ENCODE measurements around the gene RNLS. TPM values are rescaled to one million over a fixed set of nuclear protein-coding genes. Genes with fewer than 3 reads are reported as not detected.
"Not testable (repeated sequence)": the region's sequence is repeated elsewhere in the genome, so short reads cannot be mapped to it uniquely, and the experiment has no call there.

RNLS gene
- polyA plus RNA-seq, 3 donors from 2014 or later: 4.8 to 7.0 (median 6.4) TPM

- Mint-ChIP-seq H3K27ac (no peak overlapping the region), H3K27me3 (ENCODE audit: low read depth in 3 of 3) (peaks cover 2 to 6% (median 6%) of the 10 kb centered on the region in 3 donors), H3K9me3 (peaks cover 7 to 27% (median 24%) of the 10 kb centered on the region in 6 donors), H3K4me3 (no peak overlapping the region), H3K36me3 (peaks cover 0 to 8% (median 7%) of the 10 kb centered on the region in 3 donors), H3K4me1 (no peaks in the 10 kb centered on the region)
- DNase-seq: no peak
These were observed 260.6 kb downstream of the RNLS start for GRCh38 chr10:88322324-88323063.

GRCh38 chr10:88319960-88320517 lies 263.1 kb downstream of the RNLS start:
- Mint-ChIP-seq H3K4me3 (no peak overlapping the region), H3K9me3 (peaks cover 9 to 27% (median 24%) of the 10 kb centered on the region in 6 donors), H3K27ac (no peak overlapping the region), H3K4me1 (no peaks in the 10 kb centered on the region), H3K36me3 (peaks cover 0 to 8% (median 7%) of the 10 kb centered on the region in 3 donors), H3K27me3 (ENCODE audit: low read depth in 3 of 3) (peaks cover 2 to 6% (median 4%) of the 10 kb centered on the region in 3 donors)
- no peak for DNase-seq

- Mint-ChIP-seq H3K9me3 (peaks cover 9 to 27% (median 24%) of the 10 kb centered on the region in 6 donors), H3K4me1 (no peaks in the 10 kb centered on the region), H3K36me3 (peaks cover 0 to 8% (median 7%) of the 10 kb centered on the region in 3 donors), H3K4me3 (no peak overlapping the region), H3K27me3 (ENCODE audit: low read depth in 3 of 3) (peaks cover 4 to 6% (median 4%) of the 10 kb centered on the region in 3 donors), H3K27ac (no peak overlapping the region)
- DNase-seq: no peak
These were observed 264.3 kb downstream of the RNLS start for GRCh38 chr10:88318803-88319202.

GRCh38 chr10:88317099-88317498 lies 266.0 kb downstream of the RNLS start:
- no peak for DNase-seq
- Mint-ChIP-seq H3K36me3 (peaks cover 3 to 8% (median 7%) of the 10 kb centered on the region in 3 donors), H3K4me1 (no peaks in the 10 kb centered on the region), H3K27ac (no peak overlapping the region), H3K4me3 (no peak overlapping the region), H3K9me3 (peaks cover 9 to 27% (median 24%) of the 10 kb centered on the region in 6 donors), H3K27me3 (ENCODE audit: low read depth in 3 of 3) (peaks cover 4 to 5% (median 4%) of the 10 kb centered on the region in 3 donors)

DNA sequence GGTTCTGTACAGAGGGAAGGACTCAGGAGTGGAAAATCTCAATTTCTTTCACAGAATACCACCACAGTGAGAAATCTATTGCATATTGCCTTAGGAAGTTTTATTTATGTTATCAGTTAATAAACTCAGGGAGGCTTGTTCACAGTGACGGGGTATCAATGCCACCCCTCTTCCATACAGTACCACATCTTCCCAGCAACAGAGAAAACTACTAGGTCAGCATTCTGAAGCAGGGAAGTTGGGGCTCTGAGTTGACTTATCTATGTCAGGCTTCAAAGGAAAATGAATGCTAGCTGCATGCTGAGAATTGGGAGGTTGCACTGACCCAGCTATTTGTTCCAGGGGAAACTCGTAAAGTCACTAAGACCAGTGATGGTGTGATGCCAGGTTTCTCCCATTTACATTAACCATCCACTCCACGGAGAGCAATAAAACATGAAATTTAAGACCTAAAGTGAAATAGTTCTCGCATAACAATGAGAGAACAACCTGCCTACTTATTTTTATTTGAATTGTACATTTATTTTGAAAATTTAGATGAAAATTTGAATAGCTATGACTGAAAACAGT lies 266.7 kb downstream of the RNLS start:
- Mint-ChIP-seq H3K9me3 (peaks cover 9 to 27% (median 24%) of the 10 kb centered on the region in 6 donors), H3K4me1 (no peaks in the 10 kb centered on the region), H3K27me3 (ENCODE audit: low read depth in 3 of 3) (peaks cover 6 to 7% (median 7%) of the 10 kb centered on the region in 3 donors), H3K4me3 (no peak overlapping the region), H3K36me3 (peaks cover 4 to 8% (median 7%) of the 10 kb centered on the region in 3 donors), H3K27ac (no peak overlapping the region)
- DNase-seq: no peak

DNA sequence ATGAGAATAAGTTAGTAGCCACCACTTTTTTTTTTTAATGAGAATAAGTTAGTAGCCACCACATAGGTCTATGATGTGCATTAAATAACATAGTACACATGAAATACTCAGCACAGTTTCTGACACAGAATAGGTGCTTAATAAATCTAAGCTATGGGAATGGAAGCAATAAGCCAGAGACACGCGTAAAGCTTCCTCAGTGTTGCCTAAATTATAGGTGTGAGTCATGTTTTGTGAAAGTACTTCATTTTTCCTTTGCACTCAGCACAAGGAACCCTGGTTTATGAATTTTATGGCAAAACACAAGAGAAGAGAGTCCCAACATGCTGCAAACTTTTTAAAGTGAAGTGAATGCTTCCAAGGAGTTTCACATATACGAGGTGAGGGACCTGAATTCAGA lies 267.4 kb downstream of the RNLS start:
- Mint-ChIP-seq H3K4me1 (no peaks in the 10 kb centered on the region), H3K36me3 (peaks cover 0 to 8% (median 7%) of the 10 kb centered on the region in 3 donors), H3K9me3 (peaks cover 9 to 23% (median 19%) of the 10 kb centered on the region in 6 donors), H3K27me3 (ENCODE audit: low read depth in 3 of 3) (peaks cover 5 to 8% (median 7%) of the 10 kb centered on the region in 3 donors), H3K4me3 (no peak overlapping the region), H3K27ac (no peak overlapping the region)
- no peak for DNase-seq

DNA sequence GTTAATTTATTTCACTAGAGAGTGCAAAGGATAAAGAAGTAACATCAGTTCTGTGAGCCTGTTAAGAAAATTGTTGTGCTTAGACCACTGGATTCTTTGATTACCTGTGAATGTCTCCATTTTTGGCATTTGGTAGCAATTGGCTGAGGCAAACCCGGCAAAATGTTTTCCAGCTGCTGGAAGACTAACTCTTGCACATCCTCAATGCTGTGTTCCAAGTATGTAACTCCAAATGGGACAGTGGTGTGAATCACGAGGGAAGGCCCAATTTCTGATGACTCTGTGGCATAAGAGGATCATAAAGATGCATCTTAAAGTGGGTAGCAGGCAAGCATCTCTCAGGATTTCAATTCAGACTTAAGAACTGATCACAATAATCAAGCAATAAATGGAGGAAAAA lies 268.8 kb downstream of the RNLS start:
- no peaks in the 10 kb centered on the region for H3K4me1 Mint-ChIP-seq
- peaks cover 3 to 7% (median 6%) of the 10 kb centered on the region in 3 donors for H3K27me3 Mint-ChIP-seq (ENCODE audit: low read depth in 3 of 3)
- no peak for DNase-seq
- no peak overlapping the region for H3K27ac Mint-ChIP-seq
- no peak overlapping the region for H3K4me3 Mint-ChIP-seq
- peaks cover 0 to 7% (median 4%) of the 10 kb centered on the region in 3 donors for H3K36me3 Mint-ChIP-seq
- peaks cover 6 to 9% (median 7%) of the 10 kb centered on the region in 6 donors for H3K9me3 Mint-ChIP-seq

DNA sequence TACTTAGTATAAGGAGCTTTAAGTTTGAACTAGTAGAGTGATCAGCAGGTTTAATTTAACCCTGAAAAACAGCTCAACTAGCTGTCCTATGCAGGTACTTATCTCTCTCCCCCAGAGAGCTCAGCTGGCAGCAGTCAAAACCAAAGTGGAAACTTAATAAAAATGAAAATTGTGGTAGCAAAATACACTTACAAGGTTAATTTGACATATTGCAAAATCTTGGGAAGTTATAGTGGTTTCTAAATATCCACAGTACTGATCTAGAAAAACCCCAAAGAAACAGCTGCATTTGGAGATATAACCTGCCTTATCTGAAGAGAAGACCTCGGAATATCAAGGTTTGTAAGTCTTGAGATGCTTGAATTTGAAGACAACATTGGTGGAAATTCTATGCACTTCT lies 269.2 kb downstream of the RNLS start:
- H3K9me3 Mint-ChIP-seq: peaks cover 2 to 6% (median 3%) of the 10 kb centered on the region in 6 donors
- no peak overlapping the region for H3K4me3 Mint-ChIP-seq
- H3K36me3 Mint-ChIP-seq: peaks cover 0 to 7% (median under 1%) of the 10 kb centered on the region in 3 donors
- H3K27me3 Mint-ChIP-seq (ENCODE audit: low read depth in 3 of 3): peaks cover 2 to 6% (median 5%) of the 10 kb centered on the region in 3 donors
- no peak for DNase-seq
- H3K4me1 Mint-ChIP-seq: no peaks in the 10 kb centered on the region
- peak overlapping the region in 1 of 6 donors; percentile 25 for H3K27ac Mint-ChIP-seq

GRCh38 chr10:88312855-88313254 lies 270.3 kb downstream of the RNLS start:
- no peak overlapping the region for H3K4me3 Mint-ChIP-seq
- H3K27me3 Mint-ChIP-seq (ENCODE audit: low read depth in 3 of 3): peaks cover 2 to 4% (median 4%) of the 10 kb centered on the region in 3 donors
- no peak for DNase-seq
- H3K9me3 Mint-ChIP-seq: peaks cover 0 to 5% (median 0%) of the 10 kb centered on the region in 6 donors
- H3K4me1 Mint-ChIP-seq: no peaks in the 10 kb centered on the region
- no peak overlapping the region for H3K27ac Mint-ChIP-seq
- H3K36me3 Mint-ChIP-seq: peaks cover 0 to 7% (median 0%) of the 10 kb centered on the region in 3 donors

- peaks cover 2 to 4% (median 4%) of the 10 kb centered on the region in 3 donors for H3K27me3 Mint-ChIP-seq (ENCODE audit: low read depth in 3 of 3)
- peaks cover 0 to 3% (median 0%) of the 10 kb centered on the region in 6 donors for H3K9me3 Mint-ChIP-seq
- H3K4me1 Mint-ChIP-seq: no peaks in the 10 kb centered on the region
- peaks cover 0 to 7% (median 0%) of the 10 kb centered on the region in 3 donors for H3K36me3 Mint-ChIP-seq
- no peak overlapping the region for H3K27ac Mint-ChIP-seq
- H3K4me3 Mint-ChIP-seq: no peak overlapping the region
- DNase-seq: no peak
These were observed 271.9 kb downstream of the RNLS start for GRCh38 chr10:88311264-88311663.

DNA sequence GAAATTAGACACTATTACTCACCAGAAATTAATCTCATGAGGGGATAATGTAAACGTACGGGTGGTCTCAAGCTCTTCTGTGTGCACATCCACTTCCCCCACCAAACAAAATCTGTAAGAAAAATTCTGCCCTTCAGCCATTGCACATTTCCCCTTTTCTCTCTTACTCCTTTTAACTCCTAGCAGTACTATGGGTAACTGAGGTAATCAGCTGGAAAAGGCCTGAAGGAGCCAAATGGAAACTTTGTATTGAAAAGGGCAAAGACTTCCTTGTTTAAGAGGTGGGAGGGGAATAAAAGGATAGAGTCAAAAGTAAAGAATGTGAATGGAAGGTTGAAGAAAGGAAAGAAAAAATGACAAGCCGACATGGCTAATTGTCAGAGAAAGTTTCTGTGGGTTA lies 273.8 kb downstream of the RNLS start:
- H3K9me3 Mint-ChIP-seq: peaks cover 0 to 3% (median 0%) of the 10 kb centered on the region in 6 donors
- DNase-seq: no peak
- no peaks in the 10 kb centered on the region for H3K4me1 Mint-ChIP-seq
- H3K36me3 Mint-ChIP-seq: peaks cover 0 to 7% (median 0%) of the 10 kb centered on the region in 3 donors
- H3K27me3 Mint-ChIP-seq (ENCODE audit: low read depth in 3 of 3): peaks cover 2 to 4% (median 2%) of the 10 kb centered on the region in 3 donors
- H3K4me3 Mint-ChIP-seq: no peak overlapping the region
- H3K27ac Mint-ChIP-seq: no peak overlapping the region

GRCh38 chr10:88308361-88308760 lies 274.8 kb downstream of the RNLS start:
- not testable (repeated sequence) for H3K4me1 Mint-ChIP-seq; H3K36me3 Mint-ChIP-seq; H3K27me3 Mint-ChIP-seq (ENCODE audit: low read depth in 3 of 3); DNase-seq; H3K4me3 Mint-ChIP-seq; H3K27ac Mint-ChIP-seq; H3K9me3 Mint-ChIP-seq

GRCh38 chr10:88299787-88300186 lies 283.3 kb downstream of the RNLS start:
- Mint-ChIP-seq H3K4me3 (no peak overlapping the region), H3K27ac (no peak overlapping the region), H3K9me3 (no peaks in the 10 kb centered on the region), H3K27me3 (ENCODE audit: low read depth in 3 of 3) (peaks cover 0 to 2% (median 2%) of the 10 kb centered on the region in 3 donors), H3K36me3 (no peaks in the 10 kb centered on the region), H3K4me1 (no peaks in the 10 kb centered on the region)
- DNase-seq: no peak

DNA sequence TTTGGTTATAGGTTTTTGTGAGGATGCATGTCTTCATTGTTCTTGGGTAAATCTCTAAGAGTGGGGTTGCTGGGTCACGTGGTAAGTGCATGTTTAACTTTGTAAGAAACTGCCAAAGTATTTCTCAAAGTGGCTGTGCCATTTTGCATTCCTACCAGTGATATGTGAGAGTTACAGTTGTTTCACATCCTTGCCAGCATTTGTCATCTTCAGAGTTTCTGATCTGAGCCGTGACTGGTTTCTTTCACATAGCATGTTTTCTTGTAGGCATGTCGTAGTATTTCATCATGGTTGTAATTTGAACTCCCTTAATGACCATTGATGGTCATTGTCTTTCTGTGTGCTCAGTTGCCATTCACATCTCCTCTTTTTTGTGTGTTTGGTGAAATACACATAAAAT lies 286.0 kb downstream of the RNLS start:
- H3K4me1 Mint-ChIP-seq: no peaks in the 10 kb centered on the region
- no peak overlapping the region for H3K27ac Mint-ChIP-seq
- H3K9me3 Mint-ChIP-seq: no peaks in the 10 kb centered on the region
- no peak overlapping the region for H3K4me3 Mint-ChIP-seq
- DNase-seq: no peak
- H3K27me3 Mint-ChIP-seq (ENCODE audit: low read depth in 3 of 3): peaks cover 0 to 4% (median 3%) of the 10 kb centered on the region in 3 donors
- H3K36me3 Mint-ChIP-seq: no peaks in the 10 kb centered on the region
